ELR (cell line): ENCODE measurements around the gene EN2.
"Not testable (repeated sequence)": the region's sequence is repeated elsewhere in the genome, so short reads cannot be mapped to it uniquely, and the experiment has no call there.

Source experiments
- DNase-seq: peaks from one replicate; pipeline ENCODE4 v3.0.0-alpha.2; 2015; ENCODE audit warnings: low read depth

Gene EN2

DNA sequence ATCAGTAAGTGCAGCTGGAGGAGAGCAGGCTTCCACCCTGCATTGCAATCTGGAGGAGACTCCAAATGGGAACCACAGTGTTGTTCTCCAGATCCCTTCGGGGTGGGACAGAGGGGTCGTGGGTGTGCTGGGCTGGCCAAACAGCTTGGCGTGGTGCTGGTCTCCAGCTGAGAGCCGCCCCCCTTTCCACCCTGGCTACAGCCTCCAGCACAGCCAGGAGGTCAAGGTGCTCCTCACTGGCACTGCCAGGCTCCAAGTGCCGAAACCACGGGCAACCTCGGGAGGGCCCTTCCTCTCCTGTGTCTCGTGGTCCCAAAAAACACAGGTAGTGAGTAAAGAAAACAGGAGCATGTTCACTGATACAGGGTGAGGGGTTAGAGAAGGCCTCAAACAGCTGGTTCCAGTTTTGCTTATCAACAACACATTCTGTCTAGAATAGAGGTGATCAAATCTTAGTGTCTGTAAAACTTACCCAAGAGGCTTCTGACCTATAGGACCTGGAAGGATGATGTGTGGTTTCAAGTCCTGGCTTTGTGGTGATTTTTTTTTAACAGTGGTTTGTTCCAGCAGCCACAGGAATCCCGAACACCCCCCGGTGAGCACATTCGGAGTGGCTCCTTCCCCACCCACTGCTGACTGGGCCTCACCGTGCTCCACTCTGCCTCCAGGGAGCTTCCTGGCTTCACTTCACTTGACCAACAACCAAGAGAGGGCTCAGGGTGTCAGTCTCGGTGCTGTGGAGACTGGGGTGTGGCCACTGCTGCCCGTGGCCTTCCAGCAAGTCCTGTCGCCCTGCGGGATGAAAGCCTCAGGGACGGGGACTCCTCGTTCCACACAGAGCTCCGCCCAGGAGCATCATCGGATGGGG is 31.2 kb upstream of the EN2 start:
- no peak for DNase-seq

DNA sequence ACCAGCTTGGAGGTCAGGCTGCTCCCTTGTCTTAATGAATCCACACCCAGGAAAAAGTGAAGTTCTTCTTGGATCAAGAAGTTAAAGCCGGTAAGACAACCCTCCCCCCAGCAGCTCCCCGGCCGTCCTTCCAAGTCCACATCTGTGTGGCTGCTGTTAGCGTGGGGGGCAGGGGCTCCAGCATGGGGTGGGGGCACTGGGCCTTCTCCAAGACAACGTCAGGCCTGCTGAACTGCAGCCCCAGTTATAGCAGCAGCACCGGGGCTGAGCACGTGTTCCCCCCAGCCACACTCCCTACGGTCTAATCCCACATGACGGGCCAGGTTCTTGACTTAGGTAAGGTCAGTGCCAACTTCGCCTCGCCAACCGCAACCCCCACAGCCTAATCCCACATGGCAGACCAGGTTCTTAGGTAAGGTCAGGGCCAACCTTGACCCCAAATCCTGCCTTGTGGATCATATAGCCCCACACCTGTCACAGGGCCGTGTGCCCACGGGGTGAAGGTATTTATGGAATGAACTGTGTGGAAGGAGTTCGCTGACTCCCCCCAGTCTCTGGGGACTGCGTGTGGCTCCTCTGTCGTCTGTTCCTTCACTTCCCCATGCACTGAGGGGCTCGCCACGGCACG is 30.4 kb upstream of the EN2 start:
- DNase-seq: no peak

DNA sequence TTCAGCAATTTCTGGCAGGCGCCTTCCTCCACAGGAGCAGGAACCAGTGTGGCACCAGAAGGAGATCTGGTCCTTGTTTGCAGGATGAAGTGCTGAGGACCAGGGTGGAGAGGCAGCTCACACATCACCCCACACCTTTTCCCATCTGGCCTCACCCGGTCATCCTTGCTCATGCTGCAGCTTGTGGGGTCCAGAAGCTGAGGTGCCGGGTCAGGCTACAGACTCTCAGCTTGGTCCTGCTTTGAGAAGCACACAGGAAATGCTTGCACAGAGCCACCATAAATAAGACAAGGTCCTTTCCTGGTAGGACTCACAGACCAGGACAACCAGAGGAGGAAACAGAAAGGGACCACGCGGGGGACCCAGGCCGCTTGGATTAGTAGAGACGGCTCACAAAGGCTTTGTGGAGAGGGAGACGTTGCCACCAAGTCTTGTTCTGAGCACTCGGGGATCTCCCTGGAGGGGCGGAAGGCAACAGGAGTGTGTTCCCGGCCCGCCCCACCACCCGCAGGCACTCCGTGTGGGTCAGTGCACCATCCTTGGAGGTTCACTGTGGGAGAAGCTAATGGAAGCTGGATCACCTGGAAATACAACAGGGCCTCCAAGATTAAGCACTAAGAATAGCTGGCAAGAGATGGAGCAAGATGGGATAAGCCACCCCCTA is 29.6 kb upstream of the EN2 start:
- no peak for DNase-seq

DNA sequence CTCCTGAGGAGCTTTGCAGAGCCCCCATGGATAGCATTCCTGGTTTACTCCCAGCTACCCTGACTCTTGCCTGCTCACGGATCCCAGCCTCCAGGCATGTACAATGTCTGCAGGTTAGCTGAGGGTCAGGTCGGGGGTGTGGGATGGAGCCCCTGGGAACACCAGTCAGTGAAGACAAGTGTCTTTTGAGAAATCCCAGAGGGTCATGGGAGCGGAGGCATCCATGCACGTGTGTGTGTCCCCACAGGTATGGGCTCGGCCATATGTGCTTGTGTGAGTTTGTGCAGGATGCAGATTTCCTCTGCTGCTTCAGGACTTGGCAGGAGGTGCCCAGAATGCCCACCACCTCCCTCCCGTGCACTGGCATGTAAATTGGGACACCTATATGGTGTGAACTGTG is 28.3 kb upstream of the EN2 start:
- no peak for DNase-seq

DNA sequence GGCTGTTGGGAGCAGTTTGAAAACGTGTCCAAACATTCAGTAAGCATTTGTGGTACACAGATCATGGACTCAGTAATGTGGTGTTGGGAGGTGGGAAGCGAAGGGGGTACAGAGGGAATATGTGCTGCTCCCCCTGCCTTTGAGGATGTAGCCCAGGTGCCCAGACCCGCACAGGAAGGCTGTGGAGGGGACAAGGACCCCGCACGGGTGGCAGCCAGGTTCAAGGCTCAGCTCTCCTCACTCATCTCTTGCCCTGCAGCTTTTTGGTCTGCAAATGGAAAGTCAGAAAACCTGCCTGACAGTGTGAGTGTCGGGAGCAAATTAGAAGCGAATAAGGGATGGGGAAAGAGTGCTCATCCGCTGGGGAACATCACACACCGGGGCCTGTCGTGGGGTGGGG is 27.3 kb upstream of the EN2 start:
- DNase-seq: no peak

DNA sequence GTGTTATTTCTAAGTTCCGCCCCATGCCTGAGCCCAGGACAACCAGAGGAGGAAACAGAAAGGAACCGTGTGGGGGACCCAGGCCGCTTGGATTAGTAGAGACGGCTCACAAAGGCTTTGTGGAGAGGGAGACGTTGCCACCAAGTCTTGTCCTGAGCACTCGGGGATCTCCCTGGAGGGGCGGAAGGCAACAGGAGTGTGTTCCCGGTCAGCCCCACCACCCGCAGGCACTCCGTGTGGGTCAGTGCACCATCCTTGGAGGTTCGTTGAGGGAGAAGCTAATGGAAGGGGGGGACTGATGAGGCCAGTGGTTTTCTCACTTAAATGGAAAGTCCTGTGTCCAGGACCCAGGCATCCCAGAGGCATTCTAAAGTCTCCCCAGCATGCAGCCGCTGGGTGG is 26.7 kb upstream of the EN2 start:
- DNase-seq: no peak

DNA sequence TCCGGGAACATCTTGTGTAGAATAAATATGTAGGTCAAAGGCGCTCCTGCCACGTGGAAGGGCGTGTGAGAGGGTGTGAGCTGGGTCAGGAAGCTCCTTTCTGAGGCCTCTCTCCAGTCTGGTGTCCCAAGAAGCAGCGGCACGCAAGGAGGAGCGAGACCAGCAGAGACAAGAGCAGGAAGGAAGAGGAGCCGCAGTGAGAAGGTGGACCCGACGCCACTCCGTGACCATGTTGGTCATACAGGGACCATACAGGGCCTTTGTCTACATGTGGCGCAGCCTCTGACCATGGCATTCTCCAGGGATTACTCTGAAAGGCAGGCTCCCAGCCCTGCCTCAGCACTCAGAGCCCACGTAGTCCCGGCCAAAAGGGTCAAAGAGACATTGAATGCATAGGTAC is 26.2 kb upstream of the EN2 start:
- DNase-seq: no peak

DNA sequence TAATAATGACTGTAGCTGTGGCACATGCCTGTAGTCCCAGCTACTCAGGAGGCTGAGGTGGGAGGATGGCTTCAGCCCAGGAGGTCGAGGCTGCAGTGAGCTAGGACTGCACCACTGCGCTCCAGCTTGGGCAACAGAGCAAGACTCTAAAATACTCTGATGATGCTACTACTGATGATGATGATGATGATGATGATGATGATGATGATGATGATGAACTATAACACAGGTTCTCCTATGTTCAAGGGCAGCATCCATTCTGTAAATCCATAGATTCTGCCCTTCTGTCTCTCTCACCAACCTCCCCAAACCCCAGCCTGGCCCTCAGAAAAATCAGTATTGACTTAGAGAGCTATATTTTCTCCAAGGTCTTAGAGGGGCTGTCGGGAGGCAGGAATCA is 22.8 kb upstream of the EN2 start:
- no peak for DNase-seq

DNA sequence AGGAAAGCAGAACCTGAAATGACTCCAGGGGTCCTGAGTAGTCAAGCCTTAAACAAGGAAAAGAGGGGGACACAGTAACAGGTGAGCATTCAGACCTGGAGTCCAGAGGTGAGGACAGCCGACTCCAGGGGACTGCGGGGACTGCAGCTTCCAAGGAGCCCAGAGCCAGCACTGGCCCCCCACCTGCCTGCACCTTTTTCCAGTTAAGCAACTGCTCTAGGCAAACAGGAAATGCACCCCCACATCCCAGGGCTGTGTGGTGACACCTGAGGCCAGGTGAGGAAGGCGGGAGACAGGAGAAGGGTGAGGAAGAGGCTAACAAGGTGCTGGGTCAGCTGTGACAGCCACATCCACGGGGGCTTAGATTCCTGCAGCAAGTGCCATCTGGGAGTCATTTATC is 20.1 kb upstream of the EN2 start:
- DNase-seq: no peak

DNA sequence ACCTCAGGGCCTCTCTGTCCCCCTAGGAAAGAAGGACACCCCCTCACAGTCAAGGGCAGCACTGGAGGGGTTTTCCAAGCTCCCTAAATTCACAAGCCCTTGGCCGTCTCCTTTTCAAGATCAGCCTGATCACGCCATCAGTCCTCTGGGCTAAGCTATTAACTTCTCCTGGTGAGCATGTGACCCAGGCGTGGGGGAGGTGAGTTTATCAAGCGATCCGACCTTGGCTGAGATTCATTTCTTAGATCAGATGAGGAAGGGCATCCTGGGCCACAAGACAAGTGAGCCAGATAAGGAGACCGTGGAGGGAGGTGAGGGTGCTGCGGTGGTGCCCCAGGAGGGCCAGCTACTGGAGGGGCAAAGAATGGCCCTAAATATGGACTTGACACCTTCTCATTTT is 19.2 kb upstream of the EN2 start:
- DNase-seq: no peak

DNA sequence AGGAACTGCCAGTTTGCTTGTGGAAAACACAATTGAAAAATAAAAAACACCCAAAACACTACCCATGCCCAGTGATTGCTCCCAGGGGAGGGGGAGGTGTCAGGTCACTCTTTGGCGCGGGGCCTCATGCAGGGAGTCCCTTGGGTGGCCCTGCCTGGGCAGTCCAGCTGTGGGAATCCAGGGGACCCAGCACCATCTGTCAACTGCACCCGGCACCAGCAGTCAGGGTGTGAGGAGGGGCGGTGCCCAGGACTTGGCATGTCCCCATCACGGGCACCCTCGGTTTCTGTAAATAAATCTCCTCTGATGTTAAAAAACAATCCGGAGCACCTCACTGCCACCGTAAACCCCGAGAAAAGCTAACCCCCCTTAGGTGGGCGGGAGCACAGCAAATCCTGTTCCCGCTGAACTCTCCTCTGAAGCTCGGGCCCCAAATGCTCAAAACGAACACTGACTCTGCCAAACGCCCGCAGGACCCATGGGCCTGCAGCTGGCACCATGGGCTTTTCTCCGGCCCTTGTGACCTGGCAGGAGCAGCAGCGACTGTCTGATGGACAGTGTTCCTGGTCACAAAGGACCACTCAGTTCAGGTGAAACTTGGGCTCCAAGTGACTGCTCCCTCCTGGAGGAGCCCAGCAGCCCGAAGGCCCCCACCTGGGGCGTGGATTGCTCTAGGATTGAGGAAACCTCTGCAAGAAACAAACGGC is 18.5 kb upstream of the EN2 start:
- DNase-seq: no peak

DNA sequence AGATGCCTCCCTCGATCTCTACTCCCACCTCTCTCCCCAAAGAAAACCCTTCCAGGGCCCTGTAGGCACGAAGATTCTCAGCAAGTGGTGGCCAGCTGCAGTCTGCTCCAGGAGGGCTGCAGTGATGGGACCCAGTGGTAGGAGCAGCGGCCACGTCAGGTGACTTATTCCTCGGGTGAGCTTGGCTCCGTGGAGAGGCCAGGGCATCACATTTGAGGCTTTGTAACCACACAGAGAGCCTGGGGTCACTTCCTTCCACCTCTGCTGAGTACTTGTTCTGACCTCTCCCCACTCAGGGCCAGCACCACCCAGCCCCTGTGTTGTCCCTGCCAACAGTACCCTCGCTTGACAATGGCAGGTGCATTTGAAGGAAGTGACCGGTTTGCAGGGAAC is 17.9 kb upstream of the EN2 start:
- DNase-seq: no peak

DNA sequence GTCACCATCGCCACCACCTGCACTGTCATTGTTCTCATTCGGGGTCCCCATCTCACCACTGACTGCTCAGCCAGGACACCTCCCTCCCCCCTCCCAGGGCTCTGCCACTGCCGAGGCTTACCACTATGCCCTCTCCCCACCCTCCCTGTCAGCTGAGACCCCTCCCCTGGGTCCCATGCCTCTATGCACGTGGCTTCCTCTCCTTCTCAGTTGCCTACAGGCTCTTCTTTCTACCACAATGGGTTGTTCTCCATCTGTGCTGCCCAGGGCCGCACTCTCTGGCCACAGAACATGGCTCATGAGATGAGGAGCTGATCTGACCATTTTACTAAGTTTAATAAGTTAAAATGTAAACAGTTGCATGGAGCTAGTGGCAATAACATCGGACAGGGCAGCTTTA is 16.1 kb upstream of the EN2 start:
- no peak for DNase-seq

DNA sequence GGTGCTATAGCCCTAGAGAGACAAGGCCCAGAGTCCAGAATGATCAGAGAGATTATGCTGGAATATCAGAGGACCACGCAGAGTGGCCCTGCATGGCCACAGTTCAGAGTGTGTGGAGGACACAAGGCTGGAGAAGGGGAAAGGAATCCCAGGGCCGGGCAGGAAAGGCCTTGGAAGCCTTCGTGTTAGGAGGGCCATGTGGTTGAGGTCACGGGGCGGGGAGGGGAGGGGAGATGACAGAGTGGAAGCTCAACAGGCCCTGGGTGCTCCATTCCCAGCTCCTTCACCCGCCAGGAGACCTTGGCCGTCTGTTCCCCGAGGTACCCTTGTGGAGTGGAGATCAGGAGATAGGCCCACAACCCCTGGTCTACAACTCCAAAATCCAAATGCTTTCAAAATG is 13.2 kb upstream of the EN2 start:
- DNase-seq: no peak

DNA sequence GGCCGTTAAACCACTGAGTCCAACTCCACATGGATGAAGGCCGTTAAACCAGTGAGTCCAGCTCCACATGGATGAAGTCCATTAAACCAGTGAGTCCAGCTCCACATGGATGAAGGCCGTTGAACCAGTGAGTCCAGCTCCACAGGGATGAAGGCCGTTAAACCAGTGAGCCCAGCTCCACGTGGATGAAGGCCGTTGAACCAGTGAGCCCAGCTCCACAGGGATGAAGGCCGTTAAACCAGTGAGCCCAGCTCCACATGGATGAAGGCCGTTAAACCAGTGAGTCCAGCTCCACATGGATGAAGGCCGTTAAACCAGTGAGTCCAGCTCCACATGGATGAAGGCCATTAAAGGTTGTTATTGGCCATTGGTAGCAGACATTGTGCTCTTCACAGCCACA is 12.3 kb upstream of the EN2 start:
- DNase-seq: not testable (repeated sequence)

DNA sequence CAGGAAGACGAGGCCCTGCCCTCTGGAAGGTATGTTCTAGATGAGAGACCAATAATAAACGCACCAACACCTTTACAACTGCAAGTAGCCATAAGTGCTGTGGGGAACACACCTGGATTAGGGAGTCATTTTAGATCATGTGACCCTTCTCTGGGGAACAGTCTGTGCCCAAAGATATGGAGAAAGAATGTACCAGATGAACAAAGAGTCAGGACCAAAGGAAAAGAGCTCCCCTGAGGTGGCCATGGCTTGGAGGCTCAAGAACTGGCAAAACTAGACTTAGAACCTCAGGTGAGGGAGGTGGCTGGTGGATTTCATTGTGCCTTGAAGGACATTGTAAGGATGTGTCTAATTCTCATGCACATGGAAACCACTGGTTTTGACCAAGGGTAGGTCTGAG is 10.3 kb upstream of the EN2 start:
- DNase-seq: no peak

DNA sequence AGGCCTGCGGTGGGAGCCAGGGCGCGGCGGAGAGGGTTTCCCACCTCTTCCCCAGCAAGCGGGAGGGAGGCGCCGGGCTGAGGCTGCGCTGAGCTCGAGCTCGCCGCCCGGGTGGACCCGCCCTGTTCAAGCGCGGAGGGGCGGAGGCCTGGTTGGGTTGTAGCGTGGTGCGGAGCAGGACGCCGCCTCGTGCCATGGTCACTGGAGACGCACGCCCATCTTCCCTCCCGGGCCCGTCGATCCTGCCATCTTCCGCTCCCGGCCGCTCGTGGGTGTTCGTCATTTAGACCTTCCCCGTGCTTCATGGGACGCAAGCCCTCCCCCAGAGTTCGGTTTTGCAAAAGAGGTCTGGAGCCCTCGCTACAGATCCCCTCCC is 9.3 kb upstream of the EN2 start:
- no peak for DNase-seq

DNA sequence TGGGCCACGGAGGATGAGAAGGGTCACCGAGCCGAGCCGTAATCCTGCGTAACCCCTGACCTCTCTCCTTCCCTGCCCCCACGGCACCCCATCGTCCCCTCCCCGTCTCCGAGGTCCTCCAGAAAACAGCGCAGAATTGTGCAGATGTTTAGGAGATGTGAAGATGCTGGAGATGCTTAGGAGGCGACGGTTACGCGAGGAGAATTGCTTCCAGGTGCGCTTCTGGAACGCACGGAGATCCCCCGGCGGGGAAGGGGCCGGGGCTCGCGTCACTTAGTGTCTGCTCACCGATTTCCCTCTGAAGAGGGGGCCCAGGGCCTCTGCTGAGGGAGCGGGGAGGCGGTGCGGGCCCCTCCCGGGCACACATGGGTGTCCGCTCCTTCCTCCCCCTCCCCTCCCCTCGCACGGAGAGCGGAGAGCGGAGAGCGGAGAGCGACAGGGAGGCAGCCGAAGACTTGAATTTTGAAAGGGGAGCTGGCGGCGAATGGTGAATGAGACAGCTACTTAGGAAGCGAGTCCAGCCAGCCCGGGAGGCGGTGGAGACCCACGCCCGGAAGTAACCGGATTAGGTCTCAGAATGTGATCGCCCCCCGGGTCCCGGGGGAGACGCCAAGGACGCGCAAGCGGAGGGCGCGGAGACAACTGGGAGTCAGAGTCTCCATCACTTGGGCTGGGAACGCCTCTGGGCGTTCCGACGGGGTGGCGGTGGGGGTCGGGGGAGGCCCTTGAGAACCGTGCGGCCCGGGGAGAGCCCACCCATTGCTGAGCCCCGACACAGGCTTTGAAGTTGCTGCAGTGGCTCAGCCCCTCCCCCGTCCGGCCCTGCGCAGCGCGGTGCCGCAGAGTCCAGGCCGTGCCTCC is 8.7 kb upstream of the EN2 start:
- no peak for DNase-seq

DNA sequence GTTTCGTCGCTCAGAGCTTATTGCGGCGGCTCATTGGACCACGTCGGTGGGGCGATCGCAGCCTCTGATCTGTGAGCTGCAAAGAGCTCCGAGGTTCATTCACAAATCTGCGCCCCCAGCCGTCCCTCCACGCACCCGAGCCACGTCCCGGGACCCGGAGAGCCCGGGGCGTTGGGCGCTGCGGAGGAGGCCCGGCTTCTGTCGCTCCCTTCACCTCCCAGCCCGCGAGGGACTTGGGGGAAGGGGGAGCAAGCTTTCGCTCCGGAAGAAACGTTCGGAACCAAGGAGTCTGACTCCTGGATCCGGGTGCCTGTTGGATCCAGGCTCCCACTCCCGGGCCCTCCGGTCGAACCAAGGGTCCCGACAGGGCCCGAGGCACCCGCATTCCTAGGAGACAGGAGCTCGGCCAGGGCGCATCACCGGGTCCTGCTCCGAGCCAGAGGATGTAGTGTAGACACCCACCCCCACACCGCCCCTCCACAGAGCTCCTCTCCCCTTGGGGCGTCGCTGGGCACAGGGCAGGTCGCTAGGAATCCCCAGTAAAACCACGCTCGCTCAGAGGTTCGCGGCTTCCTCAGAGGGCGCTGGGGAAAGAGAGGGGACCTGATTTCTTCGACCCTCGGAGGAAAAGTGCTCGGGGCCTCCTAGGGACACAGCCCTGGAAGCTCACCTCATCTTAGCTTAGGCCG is 7.9 kb upstream of the EN2 start:
- no peak for DNase-seq

DNA sequence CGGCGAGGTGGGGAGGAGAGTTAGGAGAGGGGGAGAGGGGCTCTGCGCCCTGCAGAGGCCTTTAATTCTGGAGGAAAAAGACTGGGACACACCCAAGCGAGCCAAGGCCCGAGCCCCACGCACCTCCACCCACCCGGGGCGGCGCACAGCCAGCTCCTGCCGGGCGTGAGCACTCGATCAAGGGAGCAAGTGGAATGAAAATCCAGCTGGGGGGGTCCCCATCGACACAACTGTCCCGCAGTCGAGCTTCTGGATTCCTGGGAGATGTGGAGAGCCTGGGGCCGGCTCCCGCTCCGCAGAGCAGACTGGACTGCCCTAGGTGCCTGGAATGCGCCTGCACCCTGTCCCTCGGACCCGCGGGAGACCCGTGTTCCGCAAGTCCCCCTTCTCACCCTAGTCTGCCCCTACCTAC is 7.4 kb upstream of the EN2 start:
- DNase-seq: no peak
